ENCODE measurements around the gene CDC42SE1.
"Not testable (repeated sequence)": the region's sequence is repeated elsewhere in the genome, so short reads cannot be mapped to it uniquely, and the experiment has no call there.

Gene CDC42SE1, protein sequence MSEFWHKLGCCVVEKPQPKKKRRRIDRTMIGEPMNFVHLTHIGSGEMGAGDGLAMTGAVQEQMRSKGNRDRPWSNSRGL

DNA sequence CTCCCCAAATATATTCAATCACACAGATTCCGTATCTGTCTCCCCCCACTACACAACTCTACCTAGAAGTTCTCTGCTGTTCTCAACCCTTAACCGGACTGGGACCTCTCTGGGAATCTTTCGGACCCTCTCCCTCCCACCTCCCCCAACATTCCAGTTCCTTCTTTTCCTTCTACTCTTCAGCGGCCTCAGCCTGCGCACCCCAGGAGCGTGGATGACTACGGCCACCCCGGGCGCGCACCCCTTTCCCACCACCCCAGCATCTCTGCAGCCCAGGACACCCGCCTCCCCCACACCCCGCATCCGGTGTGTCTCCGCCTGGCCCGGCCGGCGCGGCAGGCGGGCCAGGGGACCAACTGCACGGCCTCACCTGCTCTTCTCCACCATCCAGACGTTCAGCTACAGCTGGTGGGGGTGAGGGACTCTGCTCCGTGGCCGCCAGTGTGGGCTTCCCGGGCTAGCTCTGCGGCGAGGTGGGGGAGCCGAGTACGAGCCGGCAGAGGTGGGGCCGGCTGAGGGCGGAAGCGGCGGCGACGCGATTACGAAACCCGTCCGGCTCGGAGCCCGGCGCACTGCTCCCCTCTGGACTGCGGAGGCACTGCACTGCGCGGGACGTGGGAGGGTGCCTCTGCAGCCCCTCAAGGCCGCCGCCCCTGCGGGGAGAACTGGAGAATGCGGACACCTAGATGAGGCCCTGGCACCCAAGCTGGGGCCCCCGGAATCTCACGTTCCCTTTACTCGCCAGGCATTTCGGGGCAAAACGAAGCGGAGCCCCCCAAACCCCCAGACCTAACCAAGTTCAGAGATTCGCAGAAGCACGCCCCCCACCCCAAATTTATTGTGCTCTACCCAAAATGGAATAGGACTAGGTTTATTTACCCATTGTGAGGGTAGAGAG is at the start of gene CDC42SE1:
Gene CDC42SE1 (minus strand): TSS at position 514 of the 898 bp plus-strand sequence. CDS start 3,892 bp downstream, outside the sequence.
- peak; percentile 79 for DNase-seq

DNA sequence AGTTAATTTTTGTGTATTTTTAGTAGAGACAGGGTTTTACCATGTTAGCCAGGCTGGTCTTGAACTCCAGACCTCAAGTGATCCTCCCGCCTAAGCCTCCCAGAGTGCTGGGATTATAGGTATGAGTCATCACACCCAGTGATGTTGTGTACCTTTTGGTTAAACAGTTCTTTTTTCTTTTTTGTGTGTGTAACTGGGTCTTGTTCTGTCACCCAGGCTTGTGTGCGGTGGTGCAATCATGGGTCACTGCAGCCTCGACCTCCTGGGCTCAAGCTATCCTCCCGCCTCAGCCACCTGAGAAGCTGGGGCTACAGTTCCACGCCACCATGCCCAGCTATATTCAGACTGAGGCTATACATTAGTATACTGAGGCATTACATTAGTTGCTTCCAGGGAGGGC is 48.9 kb upstream of the CDC42SE1 start:
- DNase-seq, result peak; percentile 64

DNA sequence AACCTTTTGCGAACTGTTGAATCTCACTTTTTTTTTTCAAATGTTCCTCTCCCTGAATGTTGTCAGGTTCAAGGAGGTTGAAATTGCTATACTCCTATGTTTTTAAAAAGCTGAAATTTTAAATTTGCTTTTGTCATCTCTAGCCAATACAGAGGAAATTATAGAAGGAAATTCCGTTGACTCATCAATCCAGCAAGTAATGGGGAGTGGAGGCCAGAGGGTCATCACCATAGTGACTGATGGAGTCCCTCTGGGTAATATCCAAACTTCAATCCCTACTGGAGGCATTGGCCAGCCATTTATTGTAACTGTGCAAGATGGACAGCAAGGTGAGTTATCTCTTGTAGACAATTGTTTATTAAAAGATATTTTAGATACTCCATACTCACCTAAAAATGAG is 47.5 kb upstream of the CDC42SE1 start:
- no peak for DNase-seq

DNA sequence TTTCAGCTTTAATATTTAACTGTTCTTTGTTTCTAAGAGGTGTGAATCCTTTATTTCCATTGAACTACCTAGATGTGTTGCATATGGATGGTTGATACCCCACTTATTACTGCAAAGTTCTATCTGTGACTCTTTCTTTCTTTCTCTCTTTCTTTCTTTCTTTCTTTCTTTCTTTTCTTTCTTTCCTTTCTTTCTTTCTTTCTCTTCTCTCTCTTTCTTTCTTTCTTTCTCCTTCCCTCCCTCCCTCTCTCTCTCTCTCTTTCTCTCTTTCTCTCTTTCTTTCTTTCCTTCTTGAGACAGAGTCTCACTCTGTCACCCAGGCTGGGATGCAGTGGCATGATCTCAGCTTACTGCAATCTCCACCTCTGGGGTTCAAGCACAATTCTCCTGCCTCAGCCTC is 45.2 kb upstream of the CDC42SE1 start:
- DNase-seq, result no peak

DNA sequence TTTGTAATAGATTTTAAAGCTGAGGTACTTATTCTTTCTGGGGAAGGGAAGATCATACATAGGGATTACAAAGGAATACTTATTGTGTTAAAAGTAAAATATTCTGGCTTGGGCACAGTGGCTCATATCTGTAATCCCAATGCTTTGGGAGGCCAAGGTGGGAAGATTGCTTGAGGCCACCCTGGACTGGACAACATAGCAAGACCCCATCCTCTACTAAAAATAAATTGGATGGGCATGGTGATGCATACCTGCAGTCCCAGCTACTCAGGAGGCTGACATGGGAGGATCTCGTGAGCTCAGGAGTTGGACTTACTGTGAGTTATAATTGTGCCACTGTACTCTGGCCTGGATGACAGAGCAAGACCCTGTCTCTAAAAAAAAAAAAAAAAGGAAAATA is 38.7 kb upstream of the CDC42SE1 start:
- no peak for DNase-seq

DNA sequence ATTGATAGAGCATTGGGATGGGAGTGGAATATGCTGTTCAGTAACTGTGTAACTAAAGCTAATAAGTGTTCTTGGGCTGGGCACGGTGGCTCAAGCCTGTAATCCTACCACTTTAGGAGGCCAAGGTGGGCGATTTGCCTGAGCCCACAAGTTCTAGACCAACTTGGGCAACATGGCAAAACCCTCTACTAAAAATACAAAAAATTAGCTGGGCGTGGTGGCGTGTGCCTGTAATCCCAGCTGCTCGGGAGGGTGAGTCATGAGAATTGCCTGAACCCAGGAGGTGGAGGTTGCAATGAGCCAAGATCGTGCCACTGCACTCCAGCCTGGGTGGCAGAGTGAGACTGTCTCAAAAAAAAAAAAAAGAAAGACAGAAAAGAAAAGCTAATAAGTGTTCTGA is 38.0 kb upstream of the CDC42SE1 start:
- not testable (repeated sequence) for DNase-seq

DNA sequence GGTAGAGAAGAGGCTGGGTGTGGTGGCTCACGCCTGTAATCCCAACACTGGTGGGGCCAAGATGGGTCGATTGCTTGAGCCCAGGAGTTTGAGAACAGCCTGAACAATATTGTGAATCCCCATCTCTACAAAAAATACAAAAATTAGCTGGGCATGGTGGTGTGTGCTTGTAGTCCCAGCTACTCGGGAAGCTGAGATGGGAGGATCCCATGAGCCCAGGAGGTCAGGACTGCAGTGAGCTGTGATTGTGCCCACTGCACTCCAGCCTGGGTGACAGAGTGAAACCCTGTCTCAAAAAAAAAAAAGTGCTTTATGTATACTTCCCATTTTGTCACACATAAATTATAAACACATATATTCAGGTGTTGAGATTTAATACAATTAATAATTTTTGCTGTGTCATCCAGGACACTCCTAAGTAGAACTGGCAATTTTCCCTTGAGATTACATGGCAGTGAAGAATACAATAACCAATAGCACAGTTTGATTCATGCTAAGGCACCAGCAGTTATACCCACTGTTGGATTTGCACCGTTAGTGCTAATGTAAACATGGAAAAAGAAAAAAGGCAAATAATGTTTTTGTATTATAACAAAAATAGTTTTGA is 26.6 kb upstream of the CDC42SE1 start:
- no peak for DNase-seq

DNA sequence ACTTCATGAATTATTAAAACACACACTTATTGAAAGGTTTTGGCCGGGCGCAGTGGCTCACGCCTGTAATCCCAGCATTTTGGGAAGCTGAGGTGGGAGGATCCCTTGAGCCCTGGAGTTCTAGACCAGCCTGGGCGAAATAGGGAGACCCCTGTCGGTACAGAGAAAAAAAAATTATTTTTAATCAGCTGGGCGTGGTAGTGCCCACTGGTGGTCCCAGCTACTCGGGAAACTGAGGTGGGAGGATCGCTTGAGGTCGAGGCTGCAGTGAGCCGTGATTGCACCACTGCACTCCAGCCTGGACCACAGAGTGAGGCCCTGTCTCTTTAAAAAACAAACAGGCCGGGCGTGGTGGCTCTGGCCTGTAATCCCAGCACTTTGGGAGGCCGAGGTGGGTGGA is 12.8 kb upstream of the CDC42SE1 start:
- no peak for DNase-seq

DNA sequence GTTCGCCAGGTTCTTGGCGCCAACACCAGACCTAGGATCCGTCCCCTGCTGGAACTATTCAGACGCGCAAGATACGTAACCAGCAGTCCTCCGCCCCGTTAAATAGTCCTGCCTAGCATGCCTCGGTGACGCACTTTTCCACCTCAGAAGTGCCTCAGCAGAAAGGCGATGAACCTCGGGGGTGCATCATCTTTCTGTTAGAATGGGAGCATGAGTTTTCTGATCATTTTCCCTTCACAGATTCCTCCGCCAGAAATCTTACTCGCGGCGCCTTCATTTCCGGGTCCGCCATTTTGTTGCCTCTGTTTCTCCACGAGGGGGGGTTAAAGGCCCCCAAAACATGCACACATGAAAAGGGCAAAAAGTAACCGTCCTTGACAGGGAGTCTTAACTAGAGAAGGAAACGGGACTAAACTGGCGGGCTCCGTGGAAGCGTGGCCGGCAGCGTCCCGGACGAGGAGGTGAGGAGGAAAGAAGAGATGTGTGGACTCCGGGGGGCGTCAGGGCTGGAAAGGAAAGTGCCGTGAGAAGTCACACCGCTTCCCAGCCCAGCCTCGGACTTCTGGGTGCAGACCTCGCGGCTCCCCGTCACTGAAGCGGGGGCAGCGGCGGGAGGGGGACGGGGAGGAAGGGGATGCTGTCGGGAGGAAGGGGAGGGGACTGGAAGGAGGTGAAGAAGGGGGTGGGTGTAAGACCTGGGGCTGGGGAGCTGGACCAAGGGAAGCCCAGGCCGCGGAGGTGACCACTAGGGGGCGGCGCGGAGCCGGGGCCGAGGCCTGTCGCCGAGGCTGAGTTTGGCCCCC is 11.3 kb upstream of the CDC42SE1 start, which contains the start of gene GABPB2:
Gene GABPB2 (plus strand): TSS at position 288 of the 803 bp plus-strand sequence. CDS start 17,429 bp downstream, outside the sequence.
- peak; percentile 83 for DNase-seq

DNA sequence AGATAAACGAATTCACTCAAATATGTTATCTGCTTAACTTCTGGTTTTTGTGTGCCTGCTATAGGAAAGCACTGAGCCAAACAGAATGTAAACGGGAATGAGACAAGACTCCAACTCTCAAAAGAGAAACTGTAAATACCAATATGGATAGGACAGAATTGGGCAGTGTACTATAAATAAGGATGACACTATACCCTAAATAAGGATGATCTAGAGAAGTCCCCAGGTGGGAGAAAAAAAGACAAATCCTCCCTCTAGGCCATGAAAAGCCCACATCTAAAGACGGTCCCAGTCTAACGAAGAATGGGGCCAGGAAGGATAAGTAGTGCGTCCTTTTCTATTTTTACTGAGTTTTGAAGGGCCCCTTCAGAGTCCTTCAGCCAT is 9.7 kb upstream of the CDC42SE1 start:
- no peak for DNase-seq

DNA sequence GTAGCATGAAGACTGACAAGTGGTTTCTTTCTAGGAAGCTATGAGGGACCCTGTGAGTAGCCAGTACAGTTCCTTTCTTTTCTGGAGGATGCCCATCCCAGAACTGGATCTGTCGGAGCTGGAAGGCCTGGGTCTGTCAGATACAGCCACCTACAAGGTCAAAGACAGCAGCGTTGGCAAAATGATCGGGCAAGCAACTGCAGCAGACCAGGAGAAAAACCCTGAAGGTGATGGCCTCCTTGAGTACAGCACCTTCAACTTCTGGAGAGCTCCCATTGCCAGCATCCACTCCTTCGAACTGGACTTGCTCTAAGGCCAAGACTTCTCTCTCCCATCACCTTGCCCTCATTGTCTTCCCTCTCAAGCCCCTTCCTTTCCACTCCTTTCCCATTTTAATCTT is 7.8 kb upstream of the CDC42SE1 start:
- no peak for DNase-seq

DNA sequence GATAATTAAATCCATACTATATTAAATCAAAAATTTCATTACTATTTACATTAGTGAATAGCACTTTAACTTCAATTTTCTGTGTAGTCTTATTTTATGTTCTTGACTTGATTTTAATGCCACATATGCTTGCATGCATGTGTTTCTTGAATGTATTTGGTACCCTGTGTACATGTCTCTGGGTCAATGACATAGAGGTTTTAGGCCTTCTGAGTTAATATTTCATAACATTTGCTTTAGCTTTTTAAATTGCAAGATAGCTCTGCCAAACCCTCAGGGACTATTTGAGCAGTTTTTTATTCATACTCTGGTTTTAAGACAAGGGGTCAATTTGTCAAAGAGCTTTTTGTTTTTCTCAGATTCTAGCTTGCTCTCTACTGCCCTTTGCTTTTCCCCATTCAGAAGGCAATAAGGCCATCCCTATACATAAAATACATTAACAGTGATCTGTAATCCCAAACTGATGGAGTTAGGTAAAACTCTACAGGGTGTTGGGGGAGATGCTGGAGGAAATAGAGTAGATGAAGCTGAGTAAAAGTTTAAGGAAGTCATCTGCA is 5.7 kb upstream of the CDC42SE1 start:
- no peak for DNase-seq

DNA sequence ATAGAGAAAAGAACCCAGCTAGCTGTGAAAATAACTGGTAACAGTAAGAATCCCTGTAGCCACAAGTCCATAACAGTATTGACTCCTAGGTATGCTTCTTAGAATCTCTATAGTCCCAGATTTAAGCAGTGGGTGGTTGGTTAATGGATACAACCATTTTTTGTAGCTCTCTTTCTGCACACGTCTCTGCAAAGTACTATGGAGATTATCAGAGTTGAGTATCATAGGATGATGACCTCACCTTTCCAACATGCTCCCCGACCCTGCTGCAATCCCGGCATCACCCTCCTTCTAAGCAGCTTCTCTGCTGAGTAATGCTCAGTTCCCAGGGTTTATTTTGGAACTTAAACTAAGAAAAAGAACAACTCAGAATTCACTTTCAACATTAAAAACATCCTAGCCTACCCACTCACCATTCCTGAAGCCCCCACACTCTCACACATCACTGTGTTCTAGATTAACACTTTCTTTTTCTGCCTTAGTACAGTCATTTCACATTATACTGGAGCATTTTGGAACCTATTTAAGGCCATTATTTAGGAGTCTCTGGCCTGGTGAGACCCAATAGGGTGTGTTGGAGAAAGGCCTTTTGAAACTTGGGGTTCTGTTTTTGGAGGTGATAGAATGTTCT is 3.4 kb upstream of the CDC42SE1 start:
- DNase-seq, result no peak

DNA sequence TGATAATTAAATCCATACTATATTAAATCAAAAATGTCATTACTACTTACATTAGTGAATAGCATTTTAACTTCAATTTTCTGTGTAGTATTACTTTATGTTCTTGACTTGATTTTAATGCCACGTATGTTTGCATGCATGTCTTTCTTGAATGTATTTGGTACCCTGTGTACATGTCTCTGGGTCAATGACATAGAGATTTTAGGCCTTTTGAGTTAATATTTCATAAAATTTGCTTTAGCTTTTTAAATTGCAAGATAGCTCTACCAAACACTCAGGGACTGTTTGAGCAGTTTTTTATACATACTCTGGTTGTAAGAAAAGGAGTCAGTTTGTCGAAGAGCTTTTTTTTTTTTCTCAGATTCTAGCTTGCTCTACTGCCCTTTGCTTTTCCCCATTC is 2.3 kb upstream of the CDC42SE1 start:
- no peak for DNase-seq

DNA sequence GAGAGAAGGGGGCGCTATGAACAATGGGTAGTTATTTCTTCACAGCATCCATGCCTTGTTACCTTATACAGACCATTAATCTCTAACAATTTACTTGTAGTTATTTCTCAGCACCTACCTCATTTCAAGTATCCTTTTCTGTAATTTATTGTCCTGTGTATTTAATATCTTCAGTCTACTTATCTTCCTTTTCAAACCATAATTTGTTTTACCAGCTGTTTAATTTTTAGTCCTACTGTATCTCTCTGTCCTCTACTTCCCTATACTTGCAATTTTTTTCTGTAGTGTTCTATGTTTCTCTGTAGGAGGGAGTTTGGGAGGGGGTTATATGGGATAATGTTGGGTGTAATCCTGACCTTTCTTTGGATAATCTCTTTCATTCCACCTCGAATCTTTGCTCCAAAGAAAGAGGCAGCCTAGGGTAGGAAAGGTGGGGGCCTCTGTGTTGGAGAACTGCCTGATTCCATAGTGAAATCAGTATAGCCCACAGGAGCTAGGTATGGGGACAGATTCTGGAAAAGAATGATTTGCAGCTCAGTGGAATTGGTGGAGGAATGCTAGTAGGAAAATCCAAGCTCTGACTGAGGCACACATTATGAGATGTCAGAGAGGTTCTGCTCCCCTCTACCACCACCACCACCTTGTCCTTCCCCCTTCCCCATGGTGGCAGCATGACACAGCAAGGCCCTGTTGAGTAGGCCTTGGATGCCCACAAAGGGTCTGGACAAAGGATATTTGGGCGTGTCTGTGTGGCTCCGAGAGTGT is 1.4 kb upstream of the CDC42SE1 start:
- DNase-seq, result no peak

DNA sequence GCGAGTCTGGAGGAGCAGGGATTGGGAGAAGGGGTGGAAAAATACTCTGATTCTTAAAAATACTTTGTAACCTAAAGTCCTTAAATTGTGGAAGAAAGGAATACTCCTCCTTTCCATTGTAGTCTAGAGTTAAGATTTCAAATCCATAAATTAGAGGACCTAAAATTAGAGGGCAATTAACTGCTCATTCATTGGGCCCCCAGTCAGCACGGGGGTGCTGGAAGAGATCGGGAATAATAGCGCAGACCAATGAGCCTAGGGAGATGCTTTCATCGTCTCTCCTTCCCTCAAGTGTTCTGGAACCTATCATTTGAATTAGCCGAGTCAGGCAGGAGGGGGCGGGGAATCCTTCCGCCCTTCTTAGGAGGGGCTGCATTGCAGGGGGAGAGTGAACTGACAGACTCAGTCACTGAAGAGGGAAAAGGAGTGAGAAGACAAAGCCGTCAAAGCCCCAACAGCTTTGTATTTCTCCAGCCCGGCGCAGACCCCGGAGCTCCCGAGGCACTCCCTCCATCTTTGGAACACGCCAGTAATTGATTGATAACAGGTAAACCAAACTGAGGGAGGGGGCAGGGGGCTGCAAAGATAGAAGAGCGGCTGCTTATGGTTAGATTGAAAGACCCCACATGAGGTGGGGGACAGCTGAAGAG is 710 bp upstream of the CDC42SE1 start, which contains the start of gene MLLT11:
Gene MLLT11 (plus strand): TSS at position 391 of the 650 bp plus-strand sequence. CDS start 6,828 bp downstream, outside the sequence.
- no peak for DNase-seq

DNA sequence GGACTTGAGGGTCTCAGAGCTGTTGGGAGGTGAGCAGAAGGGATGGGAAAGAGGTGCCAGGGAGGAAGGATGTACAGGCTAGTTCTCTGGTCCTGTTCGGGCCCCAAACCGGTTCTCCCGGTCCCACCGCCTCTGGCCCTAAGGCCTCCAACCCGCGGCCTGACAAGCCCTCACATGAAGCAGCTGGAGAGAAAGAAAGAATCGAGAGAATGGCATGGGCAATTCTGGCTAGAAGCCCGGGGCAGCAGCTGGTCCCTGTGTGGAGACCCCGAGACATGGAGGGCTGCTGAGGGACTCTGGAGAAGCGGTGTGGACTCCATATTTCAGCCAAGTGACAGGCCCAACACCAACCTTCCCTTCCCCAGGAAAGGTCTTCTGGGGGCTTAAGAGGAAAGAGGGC is 730 bp downstream of the CDC42SE1 start:
- DNase-seq, result no peak

DNA sequence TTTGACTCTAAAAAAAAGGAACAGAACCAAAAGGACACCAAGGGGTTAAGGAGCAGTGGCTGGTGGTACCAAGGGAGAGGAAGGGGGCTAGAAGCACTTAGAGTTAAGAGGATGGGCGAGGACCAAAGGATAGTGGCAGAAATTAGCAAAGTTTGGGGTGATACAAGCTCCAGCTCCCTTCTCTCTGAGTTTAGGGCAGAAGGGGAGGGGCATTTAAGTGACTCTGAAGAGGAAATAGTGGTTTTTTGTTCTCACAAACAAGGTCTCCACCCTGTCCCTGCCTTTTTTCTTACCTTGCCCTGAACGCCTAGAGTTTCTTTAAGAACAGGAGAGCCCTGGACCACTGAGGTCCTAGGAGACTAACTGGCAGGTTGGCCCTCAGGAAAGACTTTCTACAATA is 3.3 kb downstream of the CDC42SE1 start:
- DNase-seq, result peak; percentile 23

DNA sequence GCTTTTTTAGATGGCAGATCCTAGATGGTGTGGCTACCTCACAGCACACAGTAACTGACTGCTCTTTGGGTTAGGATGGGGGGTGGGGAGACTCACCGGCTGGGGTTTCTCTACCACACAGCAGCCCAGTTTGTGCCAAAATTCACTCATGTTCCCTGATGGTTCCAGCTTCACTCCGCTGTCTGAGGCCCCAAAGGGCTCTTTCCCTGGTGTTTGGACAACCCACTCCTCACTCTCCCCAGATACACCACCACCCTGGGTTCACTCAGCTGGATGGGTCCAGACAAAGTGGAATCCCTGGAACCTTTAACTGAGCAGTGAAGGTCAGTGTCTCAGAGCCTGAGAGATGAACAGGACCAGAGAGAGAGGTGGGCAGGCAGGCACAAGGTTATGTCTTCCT is 3.8 kb downstream of the CDC42SE1 start:
- no peak for DNase-seq

DNA sequence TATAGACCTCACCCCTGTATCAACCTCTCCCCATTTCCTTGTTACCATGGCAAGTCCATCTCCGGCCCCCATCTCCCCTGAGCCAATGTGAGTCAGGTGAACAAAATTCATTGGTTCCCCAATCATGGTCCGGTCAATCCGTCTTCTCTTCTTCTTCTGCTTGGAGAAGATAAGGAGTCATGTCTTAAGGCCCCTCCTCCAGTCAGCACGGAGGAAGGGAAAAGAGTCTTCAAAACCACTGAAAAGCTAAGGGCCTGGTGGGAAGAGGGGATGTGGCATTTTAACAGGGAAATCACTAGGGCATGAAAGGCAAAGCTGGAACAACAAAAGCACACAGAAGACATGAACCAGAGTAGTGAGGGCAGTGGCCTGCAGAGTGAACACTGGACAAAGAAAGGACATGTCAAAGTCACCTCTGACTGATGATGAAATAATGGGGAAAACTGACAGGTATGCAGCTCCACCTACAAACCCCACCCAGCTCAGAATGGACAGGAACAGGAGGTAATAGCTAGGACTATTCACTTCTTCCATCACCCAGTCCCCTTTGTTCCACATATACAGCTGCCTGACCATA is 4.4 kb downstream of the CDC42SE1 start:
- no peak for DNase-seq
